MG63 (cell line): ENCODE data around the gene SPACA1. TPM values are rescaled to one million over a fixed set of nuclear protein-coding genes. Genes with fewer than 3 reads are reported as not detected.
A peak's percentile ranks its signal among the peaks of the same experiment; 100 is the strongest.
"Not testable (repeated sequence)": the region's sequence is repeated elsewhere in the genome, so short reads cannot be mapped to it uniquely, and the experiment has no call there.

Experiments used
- DNase-seq: peaks from one replicate; pipeline ENCODE4 v3.0.0-alpha.2; 2020
- H3K27me3 ChIP-seq: fragments of 250-450 bp; sonication (Bioruptor Pico); 2 replicates; pipeline ENCODE4 v1.5.1; 2020; ENCODE audit warnings: mild to moderate bottlenecking, moderate library complexity
- H3K36me3 ChIP-seq: fragments of 250-450 bp; sonication (Bioruptor Pico); 2 replicates; pipeline ENCODE4 v1.5.1; 2020; ENCODE audit warnings: mild to moderate bottlenecking, moderate library complexity
- H3K4me3 ChIP-seq: fragments of 250-450 bp; sonication (Bioruptor Pico); 2 replicates; pipeline ENCODE4 v1.5.1; 2020; ENCODE audit warnings: mild to moderate bottlenecking, moderate library complexity
- H3K9me3 ChIP-seq: fragments of 250-450 bp; sonication (Bioruptor Pico); 2 replicates; pipeline ENCODE4 v1.5.1; 2020; ENCODE audit warnings: mild to moderate bottlenecking, moderate library complexity
- total RNA-seq: library from RNA; depleted of rRNA; stranded (reverse); fragments of >200 nt; shearing (Covaris generic); gene quantifications from 2 replicates; pipeline ENCODE4 v1.2.3, GENCODE V29; 2014; ENCODE audit warnings: low replicate concordance; rRNA removed

SPACA1 gene, protein sequence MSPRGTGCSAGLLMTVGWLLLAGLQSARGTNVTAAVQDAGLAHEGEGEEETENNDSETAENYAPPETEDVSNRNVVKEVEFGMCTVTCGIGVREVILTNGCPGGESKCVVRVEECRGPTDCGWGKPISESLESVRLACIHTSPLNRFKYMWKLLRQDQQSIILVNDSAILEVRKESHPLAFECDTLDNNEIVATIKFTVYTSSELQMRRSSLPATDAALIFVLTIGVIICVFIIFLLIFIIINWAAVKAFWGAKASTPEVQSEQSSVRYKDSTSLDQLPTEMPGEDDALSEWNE
- total RNA-seq, result not detected in 2 replicates

DNA sequence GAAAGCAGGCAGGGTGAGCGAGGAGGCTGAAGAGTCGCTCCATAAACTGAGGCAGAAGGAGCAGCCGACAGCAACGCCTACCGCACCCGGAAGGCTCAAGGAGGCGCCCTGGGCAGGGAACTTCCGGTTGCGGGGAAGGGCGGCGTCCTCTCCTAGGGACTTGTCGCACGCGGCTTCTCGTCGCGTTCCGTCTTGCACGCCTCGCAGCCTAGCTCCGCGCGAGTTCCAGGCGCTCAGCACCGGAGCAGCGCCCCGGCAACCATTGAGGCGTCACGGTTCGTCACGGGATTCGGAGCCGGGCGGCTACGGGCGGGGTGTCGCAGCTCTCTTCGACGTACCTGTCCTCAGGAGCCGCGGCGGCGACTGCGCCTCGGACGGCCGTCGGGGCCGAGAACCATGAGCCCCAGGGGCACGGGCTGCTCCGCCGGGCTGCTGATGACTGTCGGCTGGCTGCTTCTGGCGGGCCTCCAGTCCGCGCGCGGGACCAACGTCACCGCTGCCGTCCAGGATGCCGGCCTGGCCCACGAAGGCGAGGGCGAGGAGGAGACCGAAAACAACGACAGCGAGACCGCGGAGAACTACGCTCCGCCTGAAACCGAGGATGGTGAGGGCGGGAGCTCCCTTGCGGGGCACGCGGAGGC is at the start of gene SPACA1:
SPACA1 (plus strand) TSS at position 332 of the 641 bp plus-strand sequence; CDS start at position 397, 65 bp downstream.
- Histone ChIP-seq H3K27me3 (no peaks in the 10 kb centered on the region; the same call in 1 of the 2 replicates), H3K36me3 (no peaks in the 10 kb centered on the region), H3K9me3 (no peaks in the 10 kb centered on the region), H3K4me3 (no peak within 1 kb of the TSS)
- DNase-seq, result no peak

DNA sequence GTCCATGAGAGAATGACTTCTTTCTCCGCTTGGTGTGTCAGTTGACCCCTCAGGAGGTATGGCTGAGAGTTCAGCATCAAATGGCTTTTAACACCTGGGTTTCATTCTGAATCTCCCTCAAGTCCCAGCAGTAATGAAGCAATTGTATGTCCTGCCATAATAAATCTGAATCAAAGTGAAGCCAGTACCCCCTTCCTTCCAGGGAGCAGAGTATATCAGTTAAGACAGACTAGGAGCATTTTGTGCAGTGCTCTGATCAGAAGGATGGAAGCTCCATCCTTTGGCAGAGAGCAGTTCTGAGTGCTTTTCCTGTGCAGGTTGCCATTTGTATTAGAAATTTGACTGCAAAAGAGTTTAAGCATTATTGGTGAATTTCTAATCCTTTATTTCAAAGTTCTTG is 46.9 kb upstream of the SPACA1 start:
- Histone ChIP-seq H3K4me3 (no peak overlapping the region), H3K36me3 (no peaks in the 10 kb centered on the region), H3K9me3 (no peaks in the 10 kb centered on the region), H3K27me3 (no peaks in the 10 kb centered on the region)
- no peak for DNase-seq

DNA sequence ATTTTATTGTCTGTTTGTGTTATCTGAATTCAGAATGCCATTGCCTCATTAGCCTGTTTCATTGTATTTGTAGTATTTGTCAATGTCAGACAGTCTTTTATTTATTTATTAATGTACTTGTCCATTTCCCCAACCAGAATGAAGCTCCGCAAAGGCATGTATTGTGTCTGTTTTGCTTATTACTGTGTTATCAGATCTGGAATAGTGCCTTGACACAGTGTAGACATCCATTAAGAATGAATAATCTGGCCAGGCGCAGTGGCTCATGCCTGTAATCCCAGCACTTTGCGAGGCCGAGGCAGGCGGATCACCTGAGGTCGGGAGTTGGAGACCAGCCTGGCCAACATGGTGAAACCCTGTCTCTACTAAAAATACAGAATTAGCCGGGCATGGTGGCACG is 46.4 kb upstream of the SPACA1 start:
- H3K4me3 ChIP-seq, DNase-seq, H3K27me3 ChIP-seq, H3K36me3 ChIP-seq, H3K9me3 ChIP-seq: not testable (repeated sequence)

DNA sequence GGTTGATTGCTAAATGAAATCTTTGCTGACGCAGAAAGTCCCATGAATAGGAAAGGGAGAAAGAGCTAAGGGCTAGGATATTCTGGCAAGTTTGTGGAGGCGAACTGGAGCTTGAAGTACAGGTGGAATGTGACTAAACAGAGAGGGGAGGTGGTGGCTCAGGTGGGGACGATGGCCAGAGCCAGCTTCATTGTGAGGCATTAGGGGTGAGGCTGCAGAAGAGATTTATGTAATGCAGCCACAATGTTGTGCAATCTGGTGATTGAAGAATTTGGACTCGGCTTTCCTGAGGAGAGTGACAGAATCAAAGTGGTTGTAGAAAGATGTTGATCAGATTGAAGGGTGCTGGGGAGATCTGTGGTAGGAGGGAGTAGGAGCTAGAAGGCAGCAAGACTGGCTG is 42.9 kb upstream of the SPACA1 start:
- Histone ChIP-seq H3K27me3 (no peaks in the 10 kb centered on the region; the same call in 1 of the 2 replicates), H3K36me3 (no peaks in the 10 kb centered on the region), H3K4me3 (no peak overlapping the region), H3K9me3 (no peaks in the 10 kb centered on the region)
- DNase-seq, result no peak

DNA sequence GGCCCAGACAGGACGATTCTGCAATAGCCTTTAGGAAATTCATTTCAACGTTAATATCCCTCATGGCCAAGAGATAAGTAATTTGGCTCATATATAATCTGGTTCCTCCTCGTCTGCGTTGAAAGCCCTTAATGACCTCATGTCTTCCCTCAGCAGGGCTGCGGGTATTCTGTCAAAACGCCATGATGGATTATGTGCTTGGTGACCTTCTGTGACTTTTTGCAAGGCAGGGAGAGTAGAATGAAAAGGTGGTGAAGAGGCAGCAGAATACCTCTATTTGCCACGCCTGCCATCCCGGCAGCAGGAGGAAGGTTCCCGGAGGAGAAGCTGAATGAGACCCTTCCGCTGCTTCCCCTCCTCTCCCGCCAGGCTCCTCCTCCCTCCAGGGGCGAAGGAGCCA is 41.1 kb upstream of the SPACA1 start:
- H3K27me3 ChIP-seq, result no peaks in the 10 kb centered on the region; the same call in 1 of the 2 replicates
- DNase-seq, result no peak

DNA sequence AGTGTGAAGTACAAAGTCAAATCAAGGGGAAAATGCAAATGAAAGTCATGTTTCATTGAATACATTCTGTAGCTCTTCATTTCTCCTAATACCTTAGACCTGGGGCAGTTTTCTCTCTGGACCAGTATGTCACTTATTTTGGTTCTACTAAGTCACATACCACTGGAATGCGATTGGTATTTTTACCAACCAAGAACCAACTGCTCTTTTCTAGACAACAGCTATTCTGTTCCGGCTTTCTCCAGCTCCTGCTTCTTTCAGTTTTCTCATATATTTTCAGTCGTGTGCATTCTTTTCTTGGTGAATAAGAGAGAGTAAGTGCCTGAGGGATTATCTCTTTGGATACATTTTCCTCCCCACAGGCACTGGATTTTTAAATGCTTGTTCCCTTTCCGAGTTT is 39.2 kb upstream of the SPACA1 start:
- no peak for DNase-seq
- Histone ChIP-seq H3K4me3 (peak overlapping the region; percentile 26), H3K36me3 (no peaks in the 10 kb centered on the region), H3K27me3 (no peaks in the 10 kb centered on the region; the same call in 1 of the 2 replicates), H3K9me3 (no peaks in the 10 kb centered on the region)

More for the DNA sequence above, 41.1 kb upstream of the SPACA1 start:
- Histone ChIP-seq H3K4me3 (no peak overlapping the region), H3K9me3 (no peaks in the 10 kb centered on the region), H3K36me3 (no peaks in the 10 kb centered on the region)

DNA sequence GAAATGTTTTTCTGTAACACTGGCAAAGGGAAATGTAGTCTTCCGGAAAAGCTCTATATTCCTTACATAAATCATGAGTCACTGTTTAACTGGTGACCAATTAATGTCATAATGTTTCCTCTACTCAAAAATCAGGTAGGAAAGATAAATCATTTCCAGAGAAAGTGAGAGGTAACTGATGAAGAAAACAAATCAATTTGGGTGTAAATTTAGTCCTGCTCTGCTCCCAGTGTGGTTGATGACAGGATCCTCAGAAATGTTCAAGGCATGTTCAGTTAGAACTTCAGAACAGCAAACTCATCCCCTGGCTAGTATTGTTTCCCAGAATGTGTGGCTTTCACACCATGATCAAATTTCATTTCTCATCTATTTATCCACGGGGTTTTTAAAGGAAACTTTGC is 38.8 kb upstream of the SPACA1 start:
- Histone ChIP-seq H3K27me3 (no peaks in the 10 kb centered on the region; the same call in 1 of the 2 replicates), H3K4me3 (peak overlapping the region; percentile 26), H3K9me3 (no peaks in the 10 kb centered on the region), H3K36me3 (no peaks in the 10 kb centered on the region)
- DNase-seq, result peak; percentile 9

DNA sequence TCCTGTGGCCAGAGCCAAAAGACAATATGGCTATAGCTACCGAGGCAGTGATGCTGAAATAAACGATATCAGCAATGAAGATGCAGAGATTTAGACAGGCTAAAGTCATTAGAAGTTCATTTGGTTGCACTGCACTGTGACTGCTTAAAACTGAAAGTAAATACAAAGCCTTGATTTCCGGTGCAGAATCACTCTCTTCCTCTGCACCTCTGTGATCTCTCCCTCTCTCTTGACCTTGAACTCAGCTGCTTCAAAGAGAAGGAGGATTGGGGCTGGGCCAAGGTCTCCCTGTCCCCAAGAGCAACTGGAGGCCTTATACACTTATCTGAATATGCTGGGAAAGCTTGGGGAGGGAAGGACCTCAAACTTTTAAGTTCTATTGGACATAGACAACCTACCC is 34.6 kb upstream of the SPACA1 start:
- no peaks in the 10 kb centered on the region for H3K9me3 ChIP-seq
- H3K36me3 ChIP-seq, result no peaks in the 10 kb centered on the region
- H3K27me3 ChIP-seq, result no peaks in the 10 kb centered on the region
- no peak for DNase-seq
- H3K4me3 ChIP-seq, result no peak overlapping the region

DNA sequence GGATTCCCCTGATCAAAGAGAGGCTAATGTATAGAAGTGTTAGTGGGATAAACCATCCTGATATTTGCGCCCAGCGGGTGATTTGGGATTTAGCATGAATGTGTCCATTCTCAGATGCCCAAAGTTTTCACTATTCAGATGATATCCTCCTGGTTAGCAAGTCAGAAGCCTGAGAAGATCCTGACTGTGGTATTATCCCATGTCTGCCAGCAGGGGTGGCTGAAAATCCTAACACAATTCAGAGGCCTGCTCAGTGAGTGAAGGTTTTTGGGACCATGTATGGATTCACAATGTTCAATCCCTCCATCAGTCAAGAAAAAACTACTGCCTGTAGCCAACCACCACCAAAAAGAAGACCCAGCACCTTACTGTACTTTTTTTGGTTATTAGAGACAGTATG is 34.1 kb upstream of the SPACA1 start:
- H3K27me3 ChIP-seq, result no peaks in the 10 kb centered on the region
- no peaks in the 10 kb centered on the region for H3K9me3 ChIP-seq
- no peak for DNase-seq
- no peaks in the 10 kb centered on the region for H3K36me3 ChIP-seq
- H3K4me3 ChIP-seq, result no peak overlapping the region

DNA sequence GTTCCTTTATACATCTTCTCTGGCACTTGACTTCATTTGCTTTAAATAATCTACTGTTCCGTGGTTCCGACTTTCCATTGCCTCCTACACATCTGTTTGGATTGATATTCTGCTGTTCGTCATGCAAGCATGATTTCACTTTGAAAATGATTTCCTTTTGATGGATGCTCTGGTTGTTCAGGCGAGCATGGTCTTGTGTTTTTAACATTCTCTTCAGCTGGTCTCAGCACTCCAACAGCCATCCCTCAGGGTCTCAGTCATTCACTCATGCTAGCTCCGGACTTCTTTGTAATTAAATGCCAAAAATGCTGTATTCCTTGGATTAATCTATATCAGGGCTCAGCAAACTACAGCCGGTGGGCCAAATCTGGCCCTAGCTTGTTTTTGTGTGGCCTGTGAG is 27.2 kb upstream of the SPACA1 start:
- no peak for DNase-seq
- H3K36me3 ChIP-seq, result no peaks in the 10 kb centered on the region
- no peaks in the 10 kb centered on the region for H3K27me3 ChIP-seq
- H3K9me3 ChIP-seq, result no peaks in the 10 kb centered on the region
- H3K4me3 ChIP-seq, result no peak overlapping the region

DNA sequence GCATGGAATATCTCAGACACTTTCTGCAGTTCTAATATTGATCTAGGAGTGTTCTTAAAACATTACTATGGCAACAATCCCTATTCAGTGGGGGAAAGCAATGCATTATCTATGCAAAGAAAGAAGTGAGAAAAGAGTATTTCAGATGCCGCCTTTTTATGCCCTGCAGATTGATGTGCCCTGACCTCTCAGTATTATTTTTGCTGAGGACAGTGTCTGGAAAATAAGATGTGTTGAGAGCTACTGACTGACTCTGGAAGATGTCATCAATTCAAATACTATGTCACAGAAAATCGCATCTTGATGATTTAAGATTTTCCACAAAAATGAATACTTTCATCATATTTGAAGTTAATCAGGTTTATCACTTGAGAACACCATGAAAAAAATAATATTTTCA is 22.9 kb upstream of the SPACA1 start:
- Histone ChIP-seq H3K9me3 (no peaks in the 10 kb centered on the region), H3K27me3 (no peaks in the 10 kb centered on the region), H3K36me3 (no peaks in the 10 kb centered on the region), H3K4me3 (no peak overlapping the region)
- DNase-seq, result no peak

DNA sequence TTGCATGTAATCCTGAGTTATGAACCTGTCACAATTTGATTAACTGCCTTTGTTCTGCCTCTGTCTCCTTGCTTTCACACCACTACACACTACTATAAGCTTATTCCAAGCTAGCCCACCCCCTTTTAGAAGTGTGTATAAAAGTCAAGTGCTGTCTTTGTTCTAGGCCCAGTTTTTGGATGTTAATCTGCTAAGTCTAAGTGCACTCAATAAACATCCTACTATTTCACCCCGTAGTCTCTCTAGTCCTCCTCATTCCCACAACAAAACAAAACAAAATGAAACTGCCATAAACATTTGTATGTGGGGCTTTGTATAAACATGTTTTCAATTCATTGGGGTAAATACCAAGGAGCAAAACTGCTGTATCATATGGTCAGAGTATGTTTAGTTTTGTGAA is 16.1 kb upstream of the SPACA1 start:
- Histone ChIP-seq H3K36me3 (no peaks in the 10 kb centered on the region), H3K9me3 (peaks cover 11% of the 10 kb centered on the region)
- no peak for DNase-seq

DNA sequence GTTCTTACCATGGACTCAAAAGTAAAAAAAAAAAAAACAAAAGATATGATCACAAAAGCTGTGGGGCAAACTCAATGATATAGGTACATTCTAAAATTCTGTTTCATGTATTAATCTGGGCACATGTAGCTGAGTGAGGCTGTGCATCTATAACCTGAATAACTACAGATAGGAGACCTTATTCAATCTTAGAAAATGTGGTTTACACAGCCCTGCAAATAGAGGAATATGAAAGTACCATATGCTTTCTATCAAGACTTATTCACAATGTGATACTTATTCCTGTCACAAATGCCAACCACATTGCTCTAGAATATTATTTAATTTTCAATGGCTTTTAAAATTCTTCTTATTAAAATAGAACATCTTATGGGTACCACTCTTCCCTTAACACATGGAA is 3.1 kb upstream of the SPACA1 start:
- no peak for DNase-seq
- no peaks in the 10 kb centered on the region for H3K36me3 ChIP-seq

More for the DNA sequence above, 16.1 kb upstream of the SPACA1 start:
- H3K27me3 ChIP-seq, result no peaks in the 10 kb centered on the region
- no peak overlapping the region for H3K4me3 ChIP-seq

DNA sequence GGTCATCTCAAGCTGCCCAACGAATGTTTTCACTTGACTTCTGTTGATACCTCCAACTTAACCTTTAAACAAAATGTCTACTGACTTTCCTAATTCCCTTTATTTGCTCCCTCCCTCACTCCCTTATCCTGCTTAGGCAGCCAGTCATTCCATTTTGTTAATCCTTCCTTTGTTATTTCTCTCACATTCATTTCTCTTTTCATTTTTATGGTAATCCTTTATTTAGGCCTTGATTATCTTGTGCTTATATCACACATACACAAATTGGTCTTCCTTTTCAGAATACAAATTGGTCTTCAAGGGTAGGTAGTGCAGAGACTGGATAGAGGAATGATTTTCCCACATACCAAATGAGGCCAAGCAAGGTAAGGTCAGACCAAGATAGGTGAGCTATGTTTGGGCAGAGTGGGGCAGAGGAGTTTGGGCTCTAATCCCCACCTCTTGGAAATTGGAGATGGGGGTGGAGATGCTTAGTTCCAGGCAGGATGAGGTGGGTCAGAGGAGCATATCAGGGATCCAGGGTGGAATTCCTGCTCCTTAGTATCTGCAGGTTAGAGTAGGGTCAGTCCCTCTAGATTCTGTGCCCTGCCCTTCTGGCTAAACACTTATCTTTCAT is 2.0 kb upstream of the SPACA1 start:
- no peak for DNase-seq
- H3K36me3 ChIP-seq, result no peaks in the 10 kb centered on the region
- H3K4me3 ChIP-seq, result no peak overlapping the region
- no peaks in the 10 kb centered on the region for H3K9me3 ChIP-seq
- H3K27me3 ChIP-seq, result no peaks in the 10 kb centered on the region; the same call in 1 of the 2 replicates

More for the DNA sequence above, 3.1 kb upstream of the SPACA1 start:
- no peaks in the 10 kb centered on the region for H3K9me3 ChIP-seq
- H3K27me3 ChIP-seq, result no peaks in the 10 kb centered on the region
- no peak overlapping the region for H3K4me3 ChIP-seq

DNA sequence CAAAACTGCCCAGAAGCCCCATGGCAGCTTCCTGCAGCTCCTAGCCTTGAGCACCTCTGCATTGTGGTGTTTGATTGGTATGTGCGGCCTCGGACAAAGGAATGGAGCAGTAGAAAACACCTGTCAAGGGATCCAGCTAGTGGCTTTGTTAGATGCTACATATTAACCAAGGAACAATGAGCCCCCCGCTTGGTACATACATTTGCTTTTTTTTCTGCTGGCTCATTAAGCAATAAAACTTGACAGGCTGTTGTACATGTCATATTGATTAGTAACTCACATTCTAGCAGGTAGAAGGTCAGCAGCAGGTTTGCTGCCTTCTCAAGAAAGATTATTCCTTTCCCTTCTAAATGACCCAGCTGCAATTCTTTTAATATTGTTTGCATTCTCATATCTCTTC is 937 bp downstream of the SPACA1 start:
- no peak for DNase-seq
- Histone ChIP-seq H3K9me3 (no peaks in the 10 kb centered on the region), H3K27me3 (no peaks in the 10 kb centered on the region; the same call in 1 of the 2 replicates), H3K36me3 (no peaks in the 10 kb centered on the region), H3K4me3 (no peak overlapping the region)

DNA sequence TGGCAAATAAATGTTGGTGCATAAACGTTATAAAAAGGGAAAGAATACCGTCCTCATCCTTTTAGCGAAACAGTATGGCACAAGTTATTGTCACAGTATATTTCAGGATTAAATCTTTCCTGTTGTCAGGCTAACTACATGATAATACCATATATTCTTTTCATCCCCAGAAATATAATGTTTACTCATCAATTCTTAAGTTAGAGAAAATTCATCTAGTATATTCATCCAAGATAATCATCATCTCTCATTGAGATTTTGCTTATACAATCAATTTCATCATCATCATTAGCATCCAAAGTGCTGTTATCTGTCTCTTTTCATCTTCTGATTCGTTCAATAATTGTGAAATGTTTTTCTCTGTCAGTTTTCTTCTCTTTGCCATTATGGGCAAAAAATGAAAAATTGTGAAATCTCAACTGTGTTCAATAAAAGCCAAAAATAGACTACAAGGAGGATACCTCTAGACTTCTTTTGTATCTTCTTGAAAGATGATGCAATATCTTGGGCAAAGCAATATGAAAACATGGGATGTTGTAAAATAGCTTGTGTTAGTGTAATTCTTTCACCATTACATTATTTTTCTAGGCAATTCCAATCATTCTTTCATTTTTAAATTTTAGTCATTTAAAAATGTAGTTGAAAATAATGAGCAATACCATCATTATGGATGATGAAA is 2.6 kb downstream of the SPACA1 start:
- H3K27me3 ChIP-seq, result no peaks in the 10 kb centered on the region; the same call in 1 of the 2 replicates
- H3K9me3 ChIP-seq, result no peaks in the 10 kb centered on the region
- no peak for DNase-seq

DNA sequence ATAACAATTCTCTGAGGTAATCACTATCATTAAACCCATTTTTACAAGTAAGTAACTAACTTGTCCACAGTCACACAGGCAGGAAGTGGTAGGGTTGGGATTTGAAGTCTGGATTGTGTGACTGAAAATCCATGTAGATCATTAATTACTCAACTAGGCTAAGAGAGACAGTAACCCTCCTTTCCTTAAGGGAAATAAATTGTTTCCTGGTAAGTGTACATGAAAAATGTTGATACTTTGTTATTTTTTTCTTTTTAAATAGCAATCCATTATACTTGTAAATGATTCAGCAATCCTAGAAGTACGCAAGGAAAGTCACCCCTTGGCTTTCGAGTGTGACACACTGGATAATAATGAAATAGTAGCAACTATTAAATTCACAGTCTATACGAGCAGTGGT is 11.6 kb downstream of the SPACA1 start:
- no peak overlapping the region for H3K4me3 ChIP-seq
- no peak for DNase-seq
- H3K36me3 ChIP-seq, result no peaks in the 10 kb centered on the region
- H3K9me3 ChIP-seq, result no peaks in the 10 kb centered on the region
- peaks cover 4% of the 10 kb centered on the region; the same call in 1 of the 2 replicates for H3K27me3 ChIP-seq

More for the DNA sequence above, 2.6 kb downstream of the SPACA1 start:
- H3K4me3 ChIP-seq, result no peak overlapping the region
- H3K36me3 ChIP-seq, result no peaks in the 10 kb centered on the region
